WERI-Rb-1 (cell line): ENCODE data around the gene BTBD8.

Experiments
- DNase-seq: peaks from one replicate; pipeline ENCODE4 v3.0.0-alpha.2; 2020
- H3K27ac ChIP-seq: fragments of 250-450 bp; sonication (Bioruptor Pico); 2 replicates; pipeline ENCODE4 v1.5.1; 2020; ENCODE audit warnings: mild to moderate bottlenecking, moderate library complexity
- H3K27me3 ChIP-seq: fragments of 250-450 bp; sonication (Bioruptor Pico); 2 replicates; pipeline ENCODE4 v1.5.1; 2021; ENCODE audit warnings: mild to moderate bottlenecking, low read depth, moderate library complexity; ENCODE audit not compliant: insufficient read depth, severe bottlenecking
- H3K36me3 ChIP-seq: fragments of 250-450 bp; sonication (Bioruptor Pico); 2 replicates; pipeline ENCODE4 v1.5.1; 2020; ENCODE audit warnings: mild to moderate bottlenecking, moderate library complexity
- H3K4me3 ChIP-seq: 2 replicates; pipeline ENCODE4 v1.5.1; 2011; ENCODE audit warnings: low read depth, mild to moderate bottlenecking, control low read depth, low read length
- H3K9me3 ChIP-seq: fragments of 250-450 bp; sonication (Bioruptor Pico); 2 replicates; pipeline ENCODE4 v1.5.1; 2021; ENCODE audit warnings: mild to moderate bottlenecking, moderate library complexity; ENCODE audit not compliant: severe bottlenecking
- CTCF ChIP-seq: IDR thresholded peaks from 2 replicates; pipeline ENCODE4 v1.5.1; 2011; ENCODE audit warnings: low read depth, mild to moderate bottlenecking, control low read depth, inconsistent platforms, low read length

The BTBD8 gene

GRCh38 chr1:92094595-92094994, 14.4 kb downstream of the BTBD8 start:
- H3K9me3 ChIP-seq = no peaks in the 10 kb centered on the region
- TF ChIP-seq CTCF = no peak
- H3K27ac ChIP-seq = no peak overlapping the region
- no peaks in the 10 kb centered on the region for H3K27me3 ChIP-seq
- no peak overlapping the region for H3K4me3 ChIP-seq
- H3K36me3 ChIP-seq = no peaks in the 10 kb centered on the region
- no peak for DNase-seq

- TF ChIP-seq CTCF = no peak
- H3K27me3 ChIP-seq = no peaks in the 10 kb centered on the region
- no peak for DNase-seq
- H3K9me3 ChIP-seq = no peaks in the 10 kb centered on the region
- no peak overlapping the region for H3K4me3 ChIP-seq
- no peak overlapping the region for H3K27ac ChIP-seq
- no peaks in the 10 kb centered on the region for H3K36me3 ChIP-seq
These were observed 15.7 kb downstream of the BTBD8 start for GRCh38 chr1:92095874-92096273.

GRCh38 chr1:92096317-92096716, 16.2 kb downstream of the BTBD8 start:
- DNase-seq = no peak
- no peak for TF ChIP-seq CTCF
- H3K36me3 ChIP-seq = no peaks in the 10 kb centered on the region

GRCh38 chr1:92105546-92106081, 25.5 kb downstream of the BTBD8 start:
- no peak for DNase-seq
- TF ChIP-seq CTCF = no peak
- no peaks in the 10 kb centered on the region; the same call in 1 of the 2 replicates for H3K36me3 ChIP-seq

More at GRCh38 chr1:92096317-92096716, 16.2 kb downstream of the BTBD8 start:
- Histone ChIP-seq H3K27me3 (no peaks in the 10 kb centered on the region), H3K27ac (no peak overlapping the region), H3K4me3 (no peak overlapping the region), H3K9me3 (no peaks in the 10 kb centered on the region)

GRCh38 chr1:92108631-92109030, 28.5 kb downstream of the BTBD8 start:
- TF ChIP-seq CTCF = no peak
- DNase-seq = no peak
- no peaks in the 10 kb centered on the region for H3K27me3 ChIP-seq
- no peak overlapping the region for H3K4me3 ChIP-seq
- no peak overlapping the region for H3K27ac ChIP-seq
- no peaks in the 10 kb centered on the region for H3K9me3 ChIP-seq
- H3K36me3 ChIP-seq = no peaks in the 10 kb centered on the region

More at GRCh38 chr1:92105546-92106081, 25.5 kb downstream of the BTBD8 start:
- no peaks in the 10 kb centered on the region for H3K27me3 ChIP-seq
- H3K27ac ChIP-seq = no peak overlapping the region
- H3K9me3 ChIP-seq = no peaks in the 10 kb centered on the region
- no peak overlapping the region for H3K4me3 ChIP-seq

- no peaks in the 10 kb centered on the region for H3K27me3 ChIP-seq
- H3K9me3 ChIP-seq = no peaks in the 10 kb centered on the region
- no peak for DNase-seq
- H3K27ac ChIP-seq = no peak overlapping the region
- no peak for TF ChIP-seq CTCF
- no peak overlapping the region for H3K4me3 ChIP-seq
- no peaks in the 10 kb centered on the region for H3K36me3 ChIP-seq
These were observed 37.4 kb downstream of the BTBD8 start for GRCh38 chr1:92117526-92117925.
